ENCODE data around the gene LSP1.
A peak's percentile ranks its signal among the peaks of the same experiment; 100 is the strongest.
"Not testable (repeated sequence)": the region's sequence is repeated elsewhere in the genome, so short reads cannot be mapped to it uniquely, and the experiment has no call there.

Gene LSP1

GRCh38 chr11:1881442-1882264 lies 28.8 kb downstream of the LSP1 start:
- ATAC-seq (ENCODE audit: low read depth) = no peak
- no peak for DNase-seq (ENCODE audit: low spot score)
- Histone ChIP-seq H3K36me3 (ENCODE audit: low read depth) (no peaks in the 10 kb centered on the region), H3K4me1 (ENCODE audit: insufficient read depth, poor library complexity, severe bottlenecking) (peaks cover 9% of the 10 kb centered on the region), H3K27ac (ENCODE audit: poor library complexity, severe bottlenecking) (no peak overlapping the region), H3K9me3 (ENCODE audit: severe bottlenecking) (no peaks in the 10 kb centered on the region), H3K4me3 (ENCODE audit: severe bottlenecking) (no peak overlapping the region), H3K27me3 (ENCODE audit: insufficient read depth, poor library complexity, severe bottlenecking) (no peaks in the 10 kb centered on the region)
- TF ChIP-seq CTCF (IDR thresholded peaks at IDR 0.05; ENCODE audit: poor library complexity, severe bottlenecking) = no peak

- Histone ChIP-seq H3K36me3 (ENCODE audit: low read depth) (no peaks in the 10 kb centered on the region), H3K27me3 (ENCODE audit: insufficient read depth, poor library complexity, severe bottlenecking) (no peaks in the 10 kb centered on the region), H3K4me1 (ENCODE audit: insufficient read depth, poor library complexity, severe bottlenecking) (peaks cover 1% of the 10 kb centered on the region), H3K9me3 (ENCODE audit: severe bottlenecking) (no peaks in the 10 kb centered on the region), H3K4me3 (ENCODE audit: severe bottlenecking) (no peak overlapping the region), H3K27ac (ENCODE audit: poor library complexity, severe bottlenecking) (no peak overlapping the region)
- DNase-seq (ENCODE audit: low spot score) = peak; percentile 71
- TF ChIP-seq CTCF (IDR thresholded peaks at IDR 0.05; ENCODE audit: poor library complexity, severe bottlenecking) = peak; percentile 91
- ATAC-seq (ENCODE audit: low read depth) = peak; percentile 86
These were observed 29.7 kb downstream of the LSP1 start for GRCh38 chr11:1882265-1883238.

- Histone ChIP-seq H3K9me3 (ENCODE audit: severe bottlenecking) (no peaks in the 10 kb centered on the region), H3K27me3 (ENCODE audit: insufficient read depth, poor library complexity, severe bottlenecking) (no peaks in the 10 kb centered on the region), H3K4me1 (ENCODE audit: insufficient read depth, poor library complexity, severe bottlenecking) (no peaks in the 10 kb centered on the region), H3K36me3 (ENCODE audit: low read depth) (no peaks in the 10 kb centered on the region), H3K27ac (ENCODE audit: poor library complexity, severe bottlenecking) (no peak overlapping the region), H3K4me3 (ENCODE audit: severe bottlenecking) (no peak overlapping the region)
- DNase-seq (ENCODE audit: low spot score) (no peak), ATAC-seq (ENCODE audit: low read depth) (no peak)
- no peak for TF ChIP-seq CTCF (IDR thresholded peaks at IDR 0.05; ENCODE audit: poor library complexity, severe bottlenecking)
These were observed 30.7 kb downstream of the LSP1 start for GRCh38 chr11:1883346-1884302.

GRCh38 chr11:1884303-1884700 lies 31.4 kb downstream of the LSP1 start:
- no peak for ATAC-seq (ENCODE audit: low read depth)
- Histone ChIP-seq H3K36me3 (ENCODE audit: low read depth) (no peaks in the 10 kb centered on the region), H3K4me1 (ENCODE audit: insufficient read depth, poor library complexity, severe bottlenecking) (no peaks in the 10 kb centered on the region), H3K27me3 (ENCODE audit: insufficient read depth, poor library complexity, severe bottlenecking) (no peaks in the 10 kb centered on the region), H3K27ac (ENCODE audit: poor library complexity, severe bottlenecking) (no peak overlapping the region), H3K4me3 (ENCODE audit: severe bottlenecking) (no peak overlapping the region), H3K9me3 (ENCODE audit: severe bottlenecking) (no peaks in the 10 kb centered on the region)
- no peak for TF ChIP-seq CTCF (IDR thresholded peaks at IDR 0.05; ENCODE audit: poor library complexity, severe bottlenecking)
- DNase-seq (ENCODE audit: low spot score) = no peak

- H3K27ac ChIP-seq (ENCODE audit: poor library complexity, severe bottlenecking); H3K4me1 ChIP-seq (ENCODE audit: insufficient read depth, poor library complexity, severe bottlenecking); H3K4me3 ChIP-seq (ENCODE audit: severe bottlenecking); H3K9me3 ChIP-seq (ENCODE audit: severe bottlenecking); ATAC-seq (ENCODE audit: low read depth); H3K27me3 ChIP-seq (ENCODE audit: insufficient read depth, poor library complexity, severe bottlenecking); H3K36me3 ChIP-seq (ENCODE audit: low read depth): not testable (repeated sequence)
- DNase-seq (ENCODE audit: low spot score) = peak; percentile 26
These were observed 33.7 kb downstream of the LSP1 start for GRCh38 chr11:1886551-1886950.

All from RWPE2 (cell line).